Fibroblast of lung (primary cell): ENCODE measurements around the gene ATRIP.
"Not testable (repeated sequence)": the region's sequence is repeated elsewhere in the genome, so short reads cannot be mapped to it uniquely, and the experiment has no call there.

Source experiments
- CTCF ChIP-seq, 2 donors: IDR thresholded peaks in 1 of 2; conservative IDR thresholded peaks in 1 of 2; 1 replicate in 1 of 2; 2 replicates in 1 of 2; pipeline ENCODE4 v1.5.1; 2011 to 2012; ENCODE audit warnings: low read length in 2 of 2, control low read depth in 1 of 2, inconsistent platforms in 1 of 2, low read depth in 1 of 2, mild to moderate bottlenecking in 1 of 2
- EZH2 ChIP-seq: IDR thresholded peaks from 2 replicates; pipeline ENCODE4 v1.5.1; 2012; ENCODE audit warnings: low read length, control low read depth, mild to moderate bottlenecking; ENCODE audit errors: missing control alignments

GRCh38 chr3:48474031-48474430 is 27.5 kb downstream of the ATRIP start:
- not testable (repeated sequence) for TF ChIP-seq CTCF (conservative IDR thresholded peaks at IDR 0.05 in 1 of 2, IDR thresholded peaks at IDR 0.05 in 1 of 2; ENCODE audit: low read depth in 1 of 2, low read length in 2 of 2); EZH2
